Lower lobe of right lung (tissue), 2 donors: ENCODE measurements around the gene PLXNA4. TPM values are rescaled to one million over a fixed set of nuclear protein-coding genes. Genes with fewer than 3 reads are reported as not detected.

ENCODE experiments used
- ATAC-seq, 2 donors: fragments of 200-7000 bp; cut with Tn5 transposase; one replicate each; pipeline ENCODE4 v1.9.1; 2020 to 2022; ENCODE audit warnings: mild to moderate bottlenecking in 2 of 2, moderate library complexity in 2 of 2
- DNase-seq: peaks from one replicate; pipeline ENCODE4 v3.0.0-alpha.2; 2020
- H3K27ac ChIP-seq: fragments of 200-600 bp; one replicate; pipeline ENCODE4 v1.8.0; 2022
- H3K27me3 ChIP-seq: fragments of 200-600 bp; one replicate; pipeline ENCODE4 v1.8.0; 2022; ENCODE audit warnings: low read depth
- H3K36me3 ChIP-seq: fragments of 200-600 bp; one replicate; pipeline ENCODE4 v1.8.0; 2022; ENCODE audit warnings: mild to moderate bottlenecking
- H3K4me1 ChIP-seq: fragments of 200-600 bp; one replicate; pipeline ENCODE4 v1.8.0; 2022
- H3K4me3 ChIP-seq: fragments of 200-600 bp; one replicate; pipeline ENCODE4 v1.8.0; 2022; ENCODE audit warnings: mild to moderate bottlenecking
- H3K9me3 ChIP-seq: fragments of 200-600 bp; one replicate; pipeline ENCODE4 v1.8.0; 2022
- CTCF ChIP-seq: fragments of 200-600 bp; IDR thresholded peaks from one replicate; pipeline ENCODE4 v1.8.0; 2022; ENCODE audit warnings: antibody characterized with exemption, mild to moderate bottlenecking
- intact Hi-C: fragments of 100-400 bp; cut with DNase I; formaldehyde crosslinking; loops from one replicate; pipeline ENCODE4 v1.11.0; 2022
- total RNA-seq: library from RNA; stranded (reverse); fragmentation: NEBNext Ultra II Directional; extraction: Animal tissue kit (Norgen Biotek cat#: 25700); gene quantifications from one replicate; pipeline ENCODE4 v1.2.1, GENCODE V29; 2021
- donor health status: DM: no; HTN: yes; CAD: no; lungs with severe emphysema.

PLXNA4 gene
- total RNA-seq, 1 donor from 2014 or later = 4.3 TPM

DNA sequence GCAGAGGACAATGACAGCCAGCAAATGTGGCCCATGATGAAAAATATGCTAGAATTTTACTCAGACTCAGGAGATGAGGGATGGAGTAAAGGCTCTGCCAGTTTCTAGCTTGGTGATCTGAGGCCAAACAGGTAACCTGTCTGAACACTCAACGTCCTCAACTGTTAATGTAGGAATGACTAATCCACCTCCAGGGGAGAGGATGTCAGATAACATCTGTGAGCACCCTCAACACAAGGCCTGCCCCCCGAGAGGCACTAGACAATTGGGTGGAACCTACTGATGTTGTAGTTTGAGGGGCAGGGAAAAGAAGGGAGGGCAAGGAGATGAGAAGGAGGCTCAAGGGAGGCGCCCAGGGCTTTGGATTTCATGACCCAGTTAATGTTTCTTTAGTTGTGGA, 445.1 kb downstream of the PLXNA4 start:
- no peak overlapping the region for H3K27ac ChIP-seq
- DNase-seq = no peak
- intact Hi-C loops = no loop called here
- H3K4me1 ChIP-seq = no peaks in the 10 kb centered on the region
- no peak for TF ChIP-seq CTCF
- no peaks in the 10 kb centered on the region for H3K9me3 ChIP-seq
- ATAC-seq = no peak
- H3K4me3 ChIP-seq = no peak overlapping the region
- H3K27me3 ChIP-seq = no peaks in the 10 kb centered on the region
- H3K36me3 ChIP-seq = no peaks in the 10 kb centered on the region

GRCh38 chr7:132130497-132130896, 445.8 kb downstream of the PLXNA4 start:
- Histone ChIP-seq H3K27me3 (no peaks in the 10 kb centered on the region), H3K4me3 (no peak overlapping the region), H3K9me3 (no peaks in the 10 kb centered on the region), H3K4me1 (no peaks in the 10 kb centered on the region), H3K36me3 (no peaks in the 10 kb centered on the region), H3K27ac (no peak overlapping the region)
- DNase-seq (no peak), ATAC-seq (no peak)
- no peak for TF ChIP-seq CTCF
- intact Hi-C loops = no loop called here

DNA sequence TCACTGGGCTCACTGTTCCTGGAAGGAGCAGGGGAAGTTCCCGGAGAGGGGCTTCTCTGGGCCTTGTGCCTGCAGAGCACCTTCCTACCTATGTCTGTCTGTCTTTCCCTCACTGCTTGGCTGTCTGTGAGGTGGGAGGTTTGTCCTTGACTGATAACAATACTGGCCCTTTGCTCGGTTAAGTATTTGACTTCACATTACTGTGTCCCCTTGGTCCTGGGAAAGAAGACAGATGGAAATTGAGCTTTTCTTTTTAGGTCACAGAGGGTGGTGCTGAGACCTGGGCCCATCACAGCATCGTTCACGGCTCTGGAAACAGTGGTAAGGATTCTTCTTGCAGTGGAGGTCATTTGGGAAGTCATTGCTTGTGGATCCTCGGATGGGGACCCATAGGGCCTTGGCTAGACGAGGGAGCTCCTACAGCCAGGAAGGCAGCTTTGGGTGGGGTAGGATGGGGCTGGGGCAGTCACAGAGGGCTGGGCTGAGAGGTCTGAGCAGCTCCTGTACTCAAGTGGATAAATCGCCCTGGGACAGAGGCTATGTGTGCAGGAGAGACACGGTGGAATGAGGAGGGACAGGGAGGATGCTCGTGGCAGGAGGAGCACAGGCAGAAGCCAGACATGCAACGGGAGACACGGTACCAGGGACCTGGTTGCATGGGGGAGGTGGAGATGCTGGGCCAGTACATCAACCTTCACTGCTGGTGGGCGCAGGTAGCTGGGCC, 450.2 kb downstream of the PLXNA4 start:
- TF ChIP-seq CTCF = no peak
- intact Hi-C loops = no loop called here
- DNase-seq = no peak
- H3K36me3 ChIP-seq = no peaks in the 10 kb centered on the region
- ATAC-seq = no peak
- no peaks in the 10 kb centered on the region for H3K27me3 ChIP-seq
- no peaks in the 10 kb centered on the region for H3K9me3 ChIP-seq
- H3K4me3 ChIP-seq = no peak overlapping the region
- no peak overlapping the region for H3K27ac ChIP-seq
- no peaks in the 10 kb centered on the region for H3K4me1 ChIP-seq

GRCh38 chr7:132125096-132125495, 451.2 kb downstream of the PLXNA4 start:
- Histone ChIP-seq H3K27ac (no peak overlapping the region), H3K27me3 (no peaks in the 10 kb centered on the region), H3K4me1 (no peaks in the 10 kb centered on the region), H3K4me3 (no peak overlapping the region), H3K9me3 (no peaks in the 10 kb centered on the region), H3K36me3 (no peaks in the 10 kb centered on the region)
- no peak for ATAC-seq
- intact Hi-C loops = no loop called here
- no peak for DNase-seq
- no peak for TF ChIP-seq CTCF

GRCh38 chr7:132124575-132124974, 451.7 kb downstream of the PLXNA4 start:
- DNase-seq (no peak), ATAC-seq (no peak)
- TF ChIP-seq CTCF = no peak
- Histone ChIP-seq H3K27ac (no peak overlapping the region), H3K4me3 (no peak overlapping the region), H3K27me3 (no peaks in the 10 kb centered on the region), H3K9me3 (no peaks in the 10 kb centered on the region), H3K4me1 (no peaks in the 10 kb centered on the region), H3K36me3 (no peaks in the 10 kb centered on the region)
- intact Hi-C loops = no loop called here
